PC-9 (cell line): Measurements from ENCODE around the gene PANX2. TPM values are rescaled to one million over a fixed set of nuclear protein-coding genes. Genes with fewer than 3 reads are reported as not detected.

Experiments
- BruUV-seq: library from RNA; stranded (reverse); fragments of 400-500 nt; replicated peaks from 2 replicates; lab custom pipeline; 2021; lab: Mats Ljungman, UMichigan
- CTCF ChIA-PET: fragments of 300-600 bp; sonication (Branson Sonifier 250); formaldehyde crosslinking; loops from one replicate; lab custom pipeline; 2022; ENCODE audit warnings: antibody characterized with exemption; lab: Charles Lee
- POLR2A ChIA-PET: fragments of 300-600 bp; sonication (Branson Sonifier 250); formaldehyde crosslinking; loops from one replicate; lab custom pipeline; 2022; ENCODE audit warnings: antibody characterized with exemption; ENCODE audit not compliant: unreplicated experiment; lab: Charles Lee
- DNase-seq, 2 experiments: peaks; one replicate each; pipeline versions ENCODE4 v3.0.0 to v3.0.0-alpha.2; 2015 to 2022; ENCODE audit warnings: mixed read lengths in 1 of 2
- H2AFZ ChIP-seq: fragments of 200-600 bp; sonication (generic); 2 replicates; pipeline ENCODE4 v1.8.1; 2017; ENCODE audit warnings: antibody characterized with exemption
- H3F3A ChIP-seq: fragments of 200-600 bp; sonication (generic); 2 replicates; pipeline ENCODE4 v1.8.1; 2017; ENCODE audit warnings: antibody characterized with exemption, mild to moderate bottlenecking, low read depth; ENCODE audit not compliant: insufficient read depth
- H3K27ac ChIP-seq: fragments of 200-600 bp; sonication (generic); 2 replicates; pipeline ENCODE4 v1.6.1; 2016; ENCODE audit warnings: mixed run types
- H3K27me3 ChIP-seq: fragments of 200-600 bp; sonication (generic); 2 replicates; pipeline ENCODE4 v1.6.1; 2016; ENCODE audit warnings: low read depth, mixed run types; ENCODE audit not compliant: insufficient read depth
- H3K36me3 ChIP-seq: fragments of 200-600 bp; sonication (generic); 2 replicates; pipeline ENCODE4 v1.6.1; 2016; ENCODE audit warnings: low read depth, mixed run types
- H3K4me1 ChIP-seq: fragments of 200-600 bp; sonication (generic); replicated peaks from 2 replicates; pipeline ENCODE4 v1.6.1; 2016; ENCODE audit warnings: mixed run types; ENCODE audit not compliant: insufficient read depth
- H3K4me2 ChIP-seq: fragments of 200-600 bp; sonication (generic); 2 replicates; pipeline ENCODE4 v1.6.1; 2017; ENCODE audit warnings: mixed run types
- H3K4me3 ChIP-seq: fragments of 200-600 bp; sonication (generic); 2 replicates; pipeline ENCODE4 v1.6.1; 2016; ENCODE audit warnings: mixed run types
- H3K79me2 ChIP-seq: fragments of 200-600 bp; sonication (generic); 2 replicates; pipeline ENCODE4 v1.6.1; 2017; ENCODE audit warnings: low read depth, mixed run types
- H3K9me2 ChIP-seq: fragments of 200-600 bp; sonication (generic); 2 replicates; pipeline ENCODE4 v1.8.1; 2017; ENCODE audit warnings: mild to moderate bottlenecking; ENCODE audit not compliant: insufficient read depth
- H3K9me3 ChIP-seq: fragments of 200-600 bp; sonication (generic); 2 replicates; pipeline ENCODE4 v1.8.1; 2016; ENCODE audit warnings: low read depth; ENCODE audit not compliant: insufficient read depth
- H4K20me1 ChIP-seq: fragments of 200-600 bp; sonication (generic); 2 replicates; pipeline ENCODE4 v1.8.1; 2017; ENCODE audit not compliant: insufficient read depth
- CTCF ChIP-seq: fragments of 200-600 bp; sonication (generic); conservative IDR thresholded peaks from 2 replicates; pipeline ENCODE4 v1.6.1; 2017; ENCODE audit warnings: mixed run types, antibody characterized with exemption, mild to moderate bottlenecking, moderate library complexity
- EZH2 ChIP-seq: fragments of 200-600 bp; sonication (generic); IDR thresholded peaks from 2 replicates; pipeline ENCODE4 v1.8.0; 2017; ENCODE audit warnings: antibody characterized with exemption, low read depth
- intact Hi-C: fragments of 100-400 bp; cut with micrococcal nuclease; formaldehyde crosslinking; loops from one replicate; pipeline ENCODE4 v1.10.0; 2022; ENCODE audit not compliant: unreplicated experiment
- total RNA-seq: library from RNA; stranded (reverse); gene quantifications from 2 replicates; pipeline ENCODE4 v1.2.3, GENCODE V29; 2021

PANX2 gene
- total RNA-seq, 1 experiment from 2014 or later, result 51.7 TPM

- intact Hi-C loops, result no loop called here
- no peaks in the 10 kb centered on the region for H3K9me2 ChIP-seq
- no peak overlapping the region for H2AFZ ChIP-seq
- no peak for DNase-seq
- peaks cover 7% of the 10 kb centered on the region for H3K27me3 ChIP-seq
- no peaks in the 10 kb centered on the region for H3F3A ChIP-seq
- H3K9me3 ChIP-seq, result no peaks in the 10 kb centered on the region
- H3K4me2 ChIP-seq, result no peak overlapping the region
- no peaks in the 10 kb centered on the region for H3K79me2 ChIP-seq
- no peaks in the 10 kb centered on the region for H3K36me3 ChIP-seq
- H4K20me1 ChIP-seq, result no peaks in the 10 kb centered on the region
- no TSS peak for BruUV-seq
- TF ChIP-seq EZH2 (no peak), CTCF (no peak)
- CTCF ChIA-PET, result interaction anchor here (0.6 kb wide), 1 partner anchor 157 kb away, joined by 4 read pairs; no protein-coding TSS in a partner anchor
- POLR2A ChIA-PET, result interaction anchor here (0.6 kb wide), 1 partner anchor 478 kb away, joined by 3 read pairs; no protein-coding TSS in a partner anchor
- no peak overlapping the region for H3K27ac ChIP-seq
- H3K4me1 ChIP-seq, result no peaks in the 10 kb centered on the region
- no peak overlapping the region for H3K4me3 ChIP-seq
Measured at GRCh38 chr22:50138988-50139387, 31.5 kb upstream of the PANX2 start.

GRCh38 chr22:50139843-50140415 lies 30.6 kb upstream of the PANX2 start:
- intact Hi-C loops, result loop anchor here (10.0 kb wide), 1 partner anchor 105 kb away; no protein-coding TSS in a partner anchor
- no peaks in the 10 kb centered on the region for H3K9me3 ChIP-seq

GRCh38 chr22:50140615-50141014 lies 29.9 kb upstream of the PANX2 start:
- no peak overlapping the region for H3K4me3 ChIP-seq
- intact Hi-C loops, result loop anchor here (10.0 kb wide), 1 partner anchor 106 kb away; no protein-coding TSS in a partner anchor

More at GRCh38 chr22:50139843-50140415, 30.6 kb upstream of the PANX2 start:
- H3K9me2 ChIP-seq, result no peaks in the 10 kb centered on the region
- no peak for DNase-seq
- BruUV-seq, result no TSS peak
- no peaks in the 10 kb centered on the region; the same call in 1 of the 2 replicates for H3K27me3 ChIP-seq
- no peaks in the 10 kb centered on the region for H3K36me3 ChIP-seq
- H3K79me2 ChIP-seq, result no peaks in the 10 kb centered on the region
- no peaks in the 10 kb centered on the region for H3K4me1 ChIP-seq
- H4K20me1 ChIP-seq, result no peaks in the 10 kb centered on the region
- H3K4me3 ChIP-seq, result no peak overlapping the region
- TF ChIP-seq CTCF (no peak), EZH2 (no peak)
- H2AFZ ChIP-seq, result no peak overlapping the region
- CTCF ChIA-PET, result no interaction called here
- POLR2A ChIA-PET, result interaction anchor here (0.7 kb wide), 1 partner anchor 209 kb away, joined by 3 read pairs; no protein-coding TSS in a partner anchor
- H3K27ac ChIP-seq, result no peak overlapping the region
- no peaks in the 10 kb centered on the region for H3F3A ChIP-seq
- no peak overlapping the region for H3K4me2 ChIP-seq

More at GRCh38 chr22:50140615-50141014, 29.9 kb upstream of the PANX2 start:
- Histone ChIP-seq H3K79me2 (no peaks in the 10 kb centered on the region), H4K20me1 (no peaks in the 10 kb centered on the region), H3K27me3 (no peaks in the 10 kb centered on the region; the same call in 1 of the 2 replicates), H3K36me3 (no peaks in the 10 kb centered on the region), H3K9me3 (no peaks in the 10 kb centered on the region), H3F3A (no peaks in the 10 kb centered on the region), H3K27ac (no peak overlapping the region), H2AFZ (no peak overlapping the region), H3K4me2 (no peak overlapping the region), H3K9me2 (no peaks in the 10 kb centered on the region), H3K4me1 (no peaks in the 10 kb centered on the region)
- TF ChIP-seq EZH2, result no peak
- no peak for TF ChIP-seq CTCF
- no peak for DNase-seq
- CTCF ChIA-PET, result no interaction called here
- no TSS peak for BruUV-seq
- POLR2A ChIA-PET, result interaction anchor here (0.7 kb wide), 1 partner anchor 209 kb away, joined by 3 read pairs; no protein-coding TSS in a partner anchor
